PC-9 (cell line): ENCODE results near the gene KRTAP5-5.

Experiments
- CTCF ChIP-seq: fragments of 200-600 bp; sonication (generic); conservative IDR thresholded peaks from 2 replicates; pipeline ENCODE4 v1.6.1; 2017; ENCODE audit warnings: mixed run types, antibody characterized with exemption, mild to moderate bottlenecking, moderate library complexity
- EZH2 ChIP-seq: fragments of 200-600 bp; sonication (generic); IDR thresholded peaks from 2 replicates; pipeline ENCODE4 v1.8.0; 2017; ENCODE audit warnings: antibody characterized with exemption, low read depth

GRCh38 chr11:1675536-1676228, 46.1 kb downstream of the KRTAP5-5 start:
- no peak for TF ChIP-seq CTCF
- TF ChIP-seq EZH2, result no peak
